ENCODE measurements around the gene ZBTB1. TPM values are rescaled to one million over a fixed set of nuclear protein-coding genes. Genes with fewer than 3 reads are reported as not detected.

The ZBTB1 gene
- total RNA-seq, 2 donors from 2014 or later: 18.5 to 21.2 TPM

GRCh38 chr14:64572386-64573104, 68.0 kb downstream of the ZBTB1 start:
- no peak for DNase-seq (ENCODE audit: low spot score)
- no peak for TF ChIP-seq CTCF (IDR thresholded peaks at IDR 0.05)
- H3K27me3 ChIP-seq: no peaks in the 10 kb centered on the region
- H3K36me3 ChIP-seq: no peaks in the 10 kb centered on the region
- H3K4me1 ChIP-seq: peaks cover 0 to 32% of the 10 kb centered on the region in 2 donors
- H3K27ac ChIP-seq: peak overlapping the region; percentile 19 to 26
- H3K4me3 ChIP-seq: no peak overlapping the region
- no peaks in the 10 kb centered on the region for H3K9me3 ChIP-seq

GRCh38 chr14:64573109-64573508, 68.5 kb downstream of the ZBTB1 start:
- H3K9me3 ChIP-seq: no peaks in the 10 kb centered on the region
- H3K36me3 ChIP-seq: no peaks in the 10 kb centered on the region
- H3K27me3 ChIP-seq: no peaks in the 10 kb centered on the region
- H3K27ac ChIP-seq: peak overlapping the region; percentile 19 to 26
- no peak overlapping the region for H3K4me3 ChIP-seq
- peaks cover 0 to 31% of the 10 kb centered on the region in 2 donors for H3K4me1 ChIP-seq
- DNase-seq (ENCODE audit: low spot score): no peak
- TF ChIP-seq CTCF (IDR thresholded peaks at IDR 0.05): no peak

Other genes with a start within 250 kb of the ZBTB1 start
- gene ESR2, start 210.4 kb upstream of the ZBTB1 start, total RNA-seq: under 1 TPM; 0.20 to 0.30 TPM
- gene MTHFD1, start 116.4 kb upstream of the ZBTB1 start, total RNA-seq: 10 to 100 TPM; 30.5 to 42.8 TPM
- under 1 TPM in 1 of 2 donors, not detected in 1; 0.24 TPM for gene AKAP5, start 39.3 kb upstream of the ZBTB1 start, total RNA-seq
- gene ZBTB25, start 932 bp upstream of the ZBTB1 start, total RNA-seq: 1 to 10 TPM; 5.0 to 9.2 TPM
- 100 to 1,000 TPM in 1 of 2 donors, 10 to 100 TPM in 1; 64.9 to 151 TPM for gene HSPA2, start 36.0 kb downstream of the ZBTB1 start, total RNA-seq
- under 1 TPM in 1 of 2 donors, not detected in 1; 0.31 TPM for gene PPP1R36, start 45.2 kb downstream of the ZBTB1 start, total RNA-seq
- gene PLEKHG3, start 199.7 kb downstream of the ZBTB1 start, total RNA-seq: 10 to 100 TPM; 26.1 to 28.1 TPM

Data from right atrium auricular region (tissue), 2 donors.